Testis (tissue), 3 donors: ENCODE measurements around the gene MAT2A. TPM values are rescaled to one million over a fixed set of nuclear protein-coding genes. Genes with fewer than 3 reads are reported as not detected.

Experiments used
- DNase-seq: peaks from one replicate; pipeline ENCODE4 v3.0.0-alpha.2; 2019
- H3K27ac ChIP-seq, 2 donors: fragments of 200-600 bp; sonication (generic); one replicate each; pipeline ENCODE4 v1.5.1; 2019
- H3K27me3 ChIP-seq: fragments of 200-600 bp; sonication (generic); one replicate; pipeline ENCODE4 v1.5.1; 2019
- H3K36me3 ChIP-seq: fragments of 200-600 bp; sonication (generic); one replicate; pipeline ENCODE4 v1.5.1; 2017; ENCODE audit warnings: low read depth; ENCODE audit errors: missing control alignments
- H3K4me1 ChIP-seq: fragments of 200-600 bp; sonication (generic); one replicate; pipeline ENCODE4 v1.5.1; 2019
- H3K4me3 ChIP-seq, 2 donors: fragments of 200-600 bp; sonication (generic); one replicate each; pipeline ENCODE4 v1.5.1; 2017 to 2019
- H3K9me3 ChIP-seq: fragments of 200-600 bp; sonication (generic); one replicate; pipeline ENCODE4 v1.5.1; 2017
- CTCF ChIP-seq, 3 experiments: fragments of 450-650 bp in 2 of 3; fragments of 200-600 bp in 1 of 3; sonication (generic) in 1 of 3; IDR thresholded peaks; one replicate each; pipeline ENCODE4 v1.5.1; 2016 to 2019; ENCODE audit warnings: antibody characterized with exemption in 3 of 3, mild to moderate bottlenecking in 2 of 3, moderate library complexity in 1 of 3
- POLR2A ChIP-seq: fragments of 450-650 bp; IDR thresholded peaks from one replicate; pipeline ENCODE4 v1.6.1; 2017; ENCODE audit warnings: antibody characterized with exemption, mild to moderate bottlenecking, moderate library complexity
- WGBS, 2 donors: methylation state at CpG; one replicate each; pipeline ENCODE4 v1.1.5; 2018; 5-methylcytosine and 5-hydroxymethylcytosine counted together
- intact Hi-C: fragments of 100-400 bp; cut with DNase I; formaldehyde crosslinking; loops from one replicate; pipeline ENCODE4 v1.15.1; 2023; ENCODE audit warnings: low total_unique reads
- polyA plus RNA-seq: library from polyadenylated mRNA; stranded (reverse); fragments of 350-450 nt; fragmentation: Illumina TruSeq; extraction: RNeasy Lipid Tissue Mini Kit (QIAGEN cat#74804); gene quantifications from one replicate; pipeline ENCODE4 v1.2.3, GENCODE V29; 2014; ENCODE audit warnings: low read depth, low replicate concordance; ENCODE audit not compliant: insufficient read depth
- total RNA-seq, 2 donors: library from RNA; depleted of rRNA; stranded (reverse); fragments of >200 nt; gene quantifications; one replicate each; pipeline ENCODE4 v1.2.3, GENCODE V29; 2016

Gene MAT2A
- total and polyA plus RNA-seq, 3 donors from 2014 or later, result 198 to 268 (median 219) TPM

- intact Hi-C loops, result no loop called here
- H3K27ac ChIP-seq, result peak overlapping the region in 1 of 2 donors; percentile 73
Observed at GRCh38 chr2:85504778-85505261, 34.1 kb upstream of the MAT2A start.

GRCh38 chr2:85505551-85506238 is 33.3 kb upstream of the MAT2A start:
- 81 to 84% methylated on average over 10 of the region's 10 CpGs for WGBS, 2 donors
- Histone ChIP-seq H3K36me3 (no peaks in the 10 kb centered on the region), H3K27me3 (no peaks in the 10 kb centered on the region), H3K4me3 (no peak overlapping the region), H3K9me3 (no peaks in the 10 kb centered on the region), H3K27ac (peak overlapping the region in 1 of 2 donors; percentile 73), H3K4me1 (peaks cover 14% of the 10 kb centered on the region)
- DNase-seq, result no peak
- intact Hi-C loops, result no loop called here
- TF ChIP-seq CTCF (IDR thresholded peaks at IDR 0.05), result no peak
- no peak for TF ChIP-seq POLR2A

More at GRCh38 chr2:85504778-85505261, 34.1 kb upstream of the MAT2A start:
- TF ChIP-seq POLR2A (no peak), CTCF (IDR thresholded peaks at IDR 0.05) (no peak)
- WGBS, 2 donors, result 53 to 60% methylated on average over 3 of the region's 3 CpGs
- DNase-seq, result peak; percentile 29
- no peaks in the 10 kb centered on the region for H3K27me3 ChIP-seq
- H3K9me3 ChIP-seq, result no peaks in the 10 kb centered on the region
- H3K4me3 ChIP-seq, result no peak overlapping the region
- peaks cover 17% of the 10 kb centered on the region for H3K4me1 ChIP-seq
- H3K36me3 ChIP-seq, result no peaks in the 10 kb centered on the region

- Histone ChIP-seq H3K4me3 (no peak overlapping the region), H3K4me1 (peaks cover 23% of the 10 kb centered on the region), H3K9me3 (no peaks in the 10 kb centered on the region), H3K27me3 (no peaks in the 10 kb centered on the region), H3K36me3 (no peaks in the 10 kb centered on the region), H3K27ac (peak overlapping the region; percentile 68 to 73)
- 49 to 55% methylated on average over 7 of the region's 7 CpGs for WGBS, 2 donors
- TF ChIP-seq POLR2A, result no peak
- TF ChIP-seq CTCF (IDR thresholded peaks at IDR 0.05), result no peak
- intact Hi-C loops, result no loop called here
- peak; percentile 60 for DNase-seq
Observed at GRCh38 chr2:85506768-85507181, 32.2 kb upstream of the MAT2A start.

- no peaks in the 10 kb centered on the region for H3K27me3 ChIP-seq
- H3K36me3 ChIP-seq, result no peaks in the 10 kb centered on the region
- H3K9me3 ChIP-seq, result no peaks in the 10 kb centered on the region
- TF ChIP-seq CTCF (IDR thresholded peaks at IDR 0.05), result no peak
- TF ChIP-seq POLR2A, result no peak
- intact Hi-C loops, result no loop called here
- H3K4me3 ChIP-seq, result no peak overlapping the region
- no peak for DNase-seq
- H3K27ac ChIP-seq, result peak overlapping the region in 1 of 2 donors; percentile 17
- WGBS, 2 donors, result 58 to 64% methylated on average over 6 of the region's 6 CpGs
- H3K4me1 ChIP-seq, result peaks cover 16% of the 10 kb centered on the region
Observed at GRCh38 chr2:85511008-85511811, 27.8 kb upstream of the MAT2A start.
